G401.6 (cell line): ENCODE results near the gene TSPAN4.

Experiments
- FAIRE-seq: peaks from 2 replicates; lab custom pipeline; 2012; peaks lifted over from hg19 to GRCh38; lab: Jason Lieb, UNC

TSPAN4 gene

DNA sequence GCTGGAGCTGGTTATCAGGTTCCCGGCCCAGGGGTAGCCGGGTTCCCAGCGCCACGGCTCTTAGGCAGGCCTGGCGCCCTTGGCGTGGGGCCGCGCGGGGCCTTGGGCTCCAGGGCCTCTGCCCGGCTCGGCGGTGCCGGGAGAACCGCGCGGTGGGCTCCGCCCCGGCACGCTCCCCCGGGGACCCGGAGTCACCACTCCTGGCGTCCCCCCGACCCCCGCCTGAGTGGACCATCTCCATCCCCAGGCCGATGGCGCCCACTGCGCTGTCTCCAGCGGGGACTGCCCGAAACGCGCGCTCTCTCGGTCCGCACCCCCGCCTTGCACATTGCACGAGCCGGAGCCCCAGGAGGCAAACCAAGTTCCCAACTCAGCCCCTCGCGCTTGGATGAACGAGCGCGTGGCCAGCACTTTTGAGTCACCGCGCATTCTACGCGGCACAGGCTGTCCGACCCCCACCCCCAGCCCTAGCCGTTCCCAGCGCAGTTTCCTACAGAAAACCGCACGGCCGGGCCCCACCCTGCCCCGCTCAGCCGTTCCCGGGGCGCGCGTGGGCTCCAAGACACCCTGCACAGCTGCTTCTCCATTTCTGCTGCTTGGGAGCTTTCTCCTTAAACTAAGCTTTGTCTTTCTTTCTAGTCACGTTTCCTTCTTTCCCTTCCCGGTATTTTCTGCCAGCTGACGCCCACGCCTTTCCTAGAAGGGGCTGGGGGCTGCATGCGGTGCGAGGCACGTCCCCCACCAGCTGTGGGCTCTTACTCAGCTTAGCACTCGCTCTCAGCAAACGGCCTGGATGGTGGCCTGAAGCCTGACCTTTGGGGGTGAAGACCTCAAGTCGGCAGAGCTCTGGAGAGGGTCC is 68.6 kb downstream of the TSPAN4 start:
- FAIRE-seq: no peak

DNA sequence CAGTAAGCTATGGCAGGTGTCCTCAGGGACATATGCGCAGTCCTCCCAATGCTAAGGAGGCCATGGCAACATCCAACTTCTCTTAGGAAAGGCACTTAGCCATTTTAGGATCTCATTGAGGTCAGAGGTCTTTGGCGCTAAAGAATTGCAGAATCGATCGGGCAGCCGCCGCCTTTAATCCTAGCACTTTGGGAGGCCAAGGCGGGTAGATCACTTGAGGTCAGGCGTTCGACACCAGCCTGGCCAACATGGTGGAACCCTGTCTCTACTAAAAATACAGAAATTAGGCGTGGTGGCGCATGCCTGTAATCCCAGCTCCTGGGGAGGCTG is 69.2 kb downstream of the TSPAN4 start:
- FAIRE-seq: no peak

DNA sequence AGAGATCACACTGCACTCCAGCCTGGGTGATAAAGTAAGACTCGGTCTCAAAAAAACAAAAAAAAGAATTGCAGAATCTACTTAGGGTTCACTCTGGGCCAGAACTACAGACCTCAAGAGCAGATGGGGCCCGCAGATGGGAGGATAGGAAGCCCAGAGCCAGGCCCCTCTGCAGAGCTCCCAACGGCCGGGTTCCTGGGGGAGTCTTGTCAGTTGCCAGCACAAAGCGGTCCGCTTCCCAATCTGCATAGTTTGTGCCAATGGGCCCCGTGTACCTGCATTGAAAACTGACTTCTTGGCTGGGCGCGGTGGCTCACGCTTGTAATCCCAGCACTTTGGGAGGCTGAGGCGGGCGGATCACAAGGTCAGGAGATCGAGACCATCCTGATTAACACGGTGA is 69.6 kb downstream of the TSPAN4 start:
- FAIRE-seq: no peak

DNA sequence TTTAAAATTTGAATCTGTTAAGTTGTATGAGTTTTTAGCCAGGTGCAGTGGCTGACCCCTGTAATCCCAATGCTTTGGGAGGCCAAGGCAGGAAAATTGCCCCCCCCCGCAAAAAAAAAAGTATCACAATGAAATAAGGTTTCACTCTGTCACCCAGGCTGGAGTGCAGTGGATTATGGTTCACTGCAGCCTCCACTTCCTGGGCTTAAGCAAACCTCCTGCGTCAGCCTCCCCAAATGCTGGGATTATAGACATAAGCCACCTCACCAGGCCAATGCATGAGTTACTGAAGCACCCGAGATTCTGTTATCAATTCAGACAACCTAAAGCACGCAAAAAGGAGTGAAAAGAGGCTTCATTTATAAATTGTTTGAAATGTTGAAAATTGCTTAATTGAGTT is 70.4 kb downstream of the TSPAN4 start:
- no peak for FAIRE-seq

DNA sequence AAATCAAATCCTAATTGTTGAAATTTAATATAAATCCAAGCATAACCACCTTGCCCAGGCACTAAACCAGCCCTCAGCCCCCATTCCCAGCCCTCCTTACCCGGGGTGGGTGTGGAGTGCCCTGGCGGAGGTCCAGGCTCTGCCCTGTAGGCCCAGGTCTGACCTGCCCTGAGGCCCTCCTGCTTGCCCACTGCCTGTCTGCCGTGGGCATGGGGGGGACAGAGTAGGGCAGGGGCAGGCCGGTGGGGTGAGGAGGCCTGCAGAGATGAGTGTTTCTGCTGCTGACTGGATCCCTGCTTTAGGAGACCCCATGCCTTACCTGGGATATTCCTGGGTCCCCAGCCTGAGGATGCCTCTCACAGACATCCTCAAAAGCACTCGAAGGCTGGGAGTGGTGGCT is 71.6 kb downstream of the TSPAN4 start:
- no peak for FAIRE-seq

DNA sequence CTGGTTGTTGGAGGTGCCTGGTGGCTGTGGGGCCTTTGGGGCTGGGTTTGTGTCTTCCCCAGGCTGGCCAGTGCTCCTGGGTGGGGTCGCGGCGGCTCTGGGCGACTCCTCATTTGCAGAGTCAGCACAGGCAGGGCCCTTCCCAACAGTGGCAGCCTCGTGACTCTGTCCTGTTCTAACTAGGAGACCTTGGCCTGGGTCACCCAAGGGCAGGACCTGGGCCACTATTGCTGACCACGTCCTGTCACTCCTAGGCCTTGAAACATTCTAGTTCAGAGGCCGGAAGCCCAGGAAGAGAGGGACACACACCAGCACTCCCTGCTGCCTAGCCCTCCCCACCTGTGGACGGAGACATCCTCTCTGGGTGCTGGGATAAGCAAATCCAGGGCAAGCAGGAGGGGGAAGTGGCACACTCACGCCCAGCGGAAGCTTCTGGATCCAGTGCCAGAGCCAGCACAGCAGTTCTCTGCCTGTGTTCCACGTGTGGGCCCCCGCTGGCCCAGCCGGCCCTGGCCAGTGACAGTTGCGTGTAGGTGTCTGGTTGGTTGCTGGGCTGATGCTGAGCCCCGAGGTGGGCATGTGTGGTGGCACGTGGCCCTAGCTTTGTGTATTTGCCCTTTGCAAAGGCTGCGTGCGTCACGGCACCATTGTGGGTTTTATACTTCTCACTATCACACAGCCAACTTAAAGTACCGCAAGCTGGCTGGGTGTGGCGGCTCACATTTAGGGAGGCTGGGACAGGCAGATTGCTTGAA is 72.3 kb downstream of the TSPAN4 start:
- FAIRE-seq: no peak
